Hepatocyte (in vitro differentiated cells): ENCODE measurements around the gene OLFM2. TPM values are rescaled to one million over a fixed set of nuclear protein-coding genes. Genes with fewer than 3 reads are reported as not detected.

Source experiments
- DNase-seq: peaks from one replicate; pipeline ENCODE4 v3.0.0-alpha.2; 2016; ENCODE audit warnings: low spot score
- H2AFZ ChIP-seq: fragments of 200-600 bp; sonication (generic); 2 replicates; pipeline ENCODE4 v1.6.0; 2016; ENCODE audit warnings: antibody characterized with exemption, mild to moderate bottlenecking
- H3K27ac ChIP-seq: fragments of 200-600 bp; sonication (generic); 2 replicates; pipeline ENCODE4 v1.5.1; 2016; ENCODE audit warnings: mild to moderate bottlenecking
- H3K27me3 ChIP-seq: fragments of 200-600 bp; sonication (generic); 2 replicates; pipeline ENCODE4 v1.6.1; 2016
- H3K36me3 ChIP-seq: fragments of 200-600 bp; sonication (generic); replicated peaks from 2 replicates; pipeline ENCODE4 v1.5.1; 2016; ENCODE audit warnings: low read depth; ENCODE audit not compliant: insufficient read depth
- H3K4me1 ChIP-seq: fragments of 200-600 bp; sonication (generic); 2 replicates; pipeline ENCODE4 v1.5.1; 2016; ENCODE audit warnings: mild to moderate bottlenecking, moderate library complexity; ENCODE audit not compliant: insufficient read depth
- H3K4me2 ChIP-seq: fragments of 200-600 bp; sonication (generic); 2 replicates; pipeline ENCODE4 v1.6.0; 2016
- H3K4me3 ChIP-seq: fragments of 200-600 bp; sonication (generic); 2 replicates; pipeline ENCODE4 v1.5.1; 2016; ENCODE audit warnings: mild to moderate bottlenecking
- H3K79me2 ChIP-seq: fragments of 200-600 bp; sonication (generic); 2 replicates; pipeline ENCODE4 v1.6.0; 2017; ENCODE audit warnings: mild to moderate bottlenecking
- H3K9me2 ChIP-seq: fragments of 200-600 bp; sonication (generic); replicated peaks from 2 replicates; pipeline ENCODE4 v1.6.0; 2017; ENCODE audit warnings: mild to moderate bottlenecking; ENCODE audit not compliant: insufficient read depth
- H3K9me3 ChIP-seq: fragments of 200-600 bp; sonication (generic); 2 replicates; pipeline ENCODE4 v1.5.1; 2016; ENCODE audit warnings: low read depth, mild to moderate bottlenecking
- H4K20me1 ChIP-seq: fragments of 200-600 bp; sonication (generic); 2 replicates; pipeline ENCODE4 v1.6.0; 2016; ENCODE audit warnings: mild to moderate bottlenecking; ENCODE audit not compliant: insufficient read depth, poor library complexity, severe bottlenecking
- EZH2 ChIP-seq: fragments of 200-600 bp; sonication (generic); IDR thresholded peaks from 2 replicates; pipeline ENCODE4 v1.6.1; 2016; ENCODE audit warnings: antibody characterized with exemption, mild to moderate bottlenecking, borderline replicate concordance
- EZH2phosphoT487 ChIP-seq: fragments of 200-600 bp; sonication (generic); IDR thresholded peaks from one replicate; pipeline ENCODE4 v1.6.1; 2018; ENCODE audit warnings: antibody characterized with exemption, mild to moderate bottlenecking, low read depth, moderate library complexity; ENCODE audit not compliant: unreplicated experiment, severe bottlenecking
- WGBS: methylation state at CpG from one replicate; pipeline ENCODE4 v1.1.6; 2016; ENCODE audit warnings: low lambda C conversion rate; ENCODE audit errors: missing lambda C conversion rate; 5-methylcytosine and 5-hydroxymethylcytosine counted together
- polyA plus RNA-seq: library from polyadenylated mRNA; unstranded; fragments of >200 nt; fragmentation: Nextera tagmentation; extraction: Ambion mirVana; gene quantifications from 2 replicates; pipeline ENCODE4 v1.2.1, GENCODE V29; 2016
- total RNA-seq: library from RNA; depleted of rRNA; stranded (reverse); fragments of >200 nt; gene quantifications from 2 replicates; pipeline ENCODE4 v1.2.3, GENCODE V29; 2014
- TF ChIP-seq, protein P1 (sequence below): fragments of 200-600 bp; sonication (generic); IDR thresholded peaks from 2 replicates; pipeline ENCODE4 v1.5.1; 2016; ENCODE audit warnings: antibody characterized with exemption, mild to moderate bottlenecking; ENCODE audit not compliant: poor library complexity

The OLFM2 gene
- total and polyA plus RNA-seq, 2 experiments from 2014 or later: 33.1 to 36.5 TPM

DNA sequence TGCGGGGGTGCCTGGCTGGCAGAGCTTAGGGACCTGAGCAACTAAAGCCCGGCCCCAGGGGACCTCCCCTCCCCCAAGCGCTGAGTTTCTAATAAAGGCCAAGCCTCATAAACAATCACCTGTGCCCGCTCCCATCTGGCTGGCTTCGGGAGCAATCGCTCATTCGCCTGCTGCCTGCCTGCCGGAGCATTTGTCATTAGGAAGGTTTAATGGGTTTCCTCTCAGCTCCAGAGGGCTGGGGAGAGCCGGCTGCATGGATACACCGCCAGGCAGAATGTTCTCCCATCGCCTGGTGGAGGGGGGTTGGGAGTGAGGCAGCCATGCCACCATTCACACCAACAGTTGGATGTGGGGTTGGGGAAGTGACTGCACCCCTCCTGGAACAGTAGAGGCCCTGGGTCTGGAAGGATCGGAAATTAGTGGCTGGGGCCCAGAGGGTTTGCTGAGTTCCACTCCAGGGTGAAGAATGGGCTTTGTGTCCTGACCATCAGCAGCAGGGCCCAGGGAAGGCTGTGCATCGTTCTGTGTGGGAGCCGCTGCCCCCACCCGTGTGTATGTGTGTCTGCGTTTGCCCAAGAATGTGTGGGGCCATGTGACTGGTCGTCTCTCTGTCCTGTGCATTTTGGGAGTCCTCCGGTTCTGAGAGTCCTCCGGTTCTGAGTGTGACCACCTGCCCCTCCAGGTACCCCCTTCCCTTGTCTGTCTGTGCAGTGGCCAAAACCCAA is 85.9 kb downstream of the OLFM2 start:
- Histone ChIP-seq H3K9me2 (no peaks in the 10 kb centered on the region), H3K79me2 (no peaks in the 10 kb centered on the region), H3K36me3 (no peaks in the 10 kb centered on the region), H2AFZ (no peak overlapping the region), H3K4me2 (no peak overlapping the region), H3K9me3 (no peaks in the 10 kb centered on the region), H3K27me3 (no peaks in the 10 kb centered on the region), H3K4me3 (no peak overlapping the region), H4K20me1 (no peaks in the 10 kb centered on the region), H3K27ac (no peak overlapping the region), H3K4me1 (no peaks in the 10 kb centered on the region)
- WGBS: 77% methylated on average over 18 of the region's 19 CpGs
- TF ChIP-seq EZH2phosphoT487 (no peak), EZH2 (no peak)
- TF ChIP-seq, protein P1, sequence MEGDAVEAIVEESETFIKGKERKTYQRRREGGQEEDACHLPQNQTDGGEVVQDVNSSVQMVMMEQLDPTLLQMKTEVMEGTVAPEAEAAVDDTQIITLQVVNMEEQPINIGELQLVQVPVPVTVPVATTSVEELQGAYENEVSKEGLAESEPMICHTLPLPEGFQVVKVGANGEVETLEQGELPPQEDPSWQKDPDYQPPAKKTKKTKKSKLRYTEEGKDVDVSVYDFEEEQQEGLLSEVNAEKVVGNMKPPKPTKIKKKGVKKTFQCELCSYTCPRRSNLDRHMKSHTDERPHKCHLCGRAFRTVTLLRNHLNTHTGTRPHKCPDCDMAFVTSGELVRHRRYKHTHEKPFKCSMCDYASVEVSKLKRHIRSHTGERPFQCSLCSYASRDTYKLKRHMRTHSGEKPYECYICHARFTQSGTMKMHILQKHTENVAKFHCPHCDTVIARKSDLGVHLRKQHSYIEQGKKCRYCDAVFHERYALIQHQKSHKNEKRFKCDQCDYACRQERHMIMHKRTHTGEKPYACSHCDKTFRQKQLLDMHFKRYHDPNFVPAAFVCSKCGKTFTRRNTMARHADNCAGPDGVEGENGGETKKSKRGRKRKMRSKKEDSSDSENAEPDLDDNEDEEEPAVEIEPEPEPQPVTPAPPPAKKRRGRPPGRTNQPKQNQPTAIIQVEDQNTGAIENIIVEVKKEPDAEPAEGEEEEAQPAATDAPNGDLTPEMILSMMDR: no peak
- no peak for DNase-seq

DNA sequence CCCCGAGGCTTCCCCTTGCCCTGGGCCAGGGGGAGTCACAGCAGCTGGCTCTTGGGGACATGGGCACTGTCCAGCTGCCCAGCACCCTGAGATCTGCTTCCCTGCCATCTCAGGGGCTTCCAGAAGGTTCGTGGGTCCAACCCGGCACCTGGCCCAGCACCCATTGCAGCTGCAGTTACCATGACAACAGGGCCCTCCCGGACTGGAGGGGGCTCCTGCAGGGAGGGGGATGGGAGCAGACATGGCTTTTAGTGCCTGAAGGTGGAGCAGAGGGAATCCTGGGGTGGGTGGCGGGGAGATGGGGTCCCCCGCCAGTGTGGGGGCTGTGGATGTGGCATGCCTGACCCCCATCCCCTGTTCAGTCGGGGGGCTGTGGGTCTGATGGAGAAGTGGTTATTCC is 86.5 kb downstream of the OLFM2 start:
- no peak overlapping the region for H3K4me3 ChIP-seq
- no peaks in the 10 kb centered on the region for H3K9me3 ChIP-seq
- H3K9me2 ChIP-seq: no peaks in the 10 kb centered on the region
- no peak overlapping the region for H3K4me2 ChIP-seq
- H4K20me1 ChIP-seq: no peaks in the 10 kb centered on the region
- no peaks in the 10 kb centered on the region for H3K27me3 ChIP-seq
- TF ChIP-seq EZH2 (no peak), EZH2phosphoT487 (no peak)
- TF ChIP-seq, protein P1: no peak
- no peak overlapping the region for H2AFZ ChIP-seq
- H3K4me1 ChIP-seq: no peaks in the 10 kb centered on the region
- no peak overlapping the region for H3K27ac ChIP-seq
- no peaks in the 10 kb centered on the region for H3K79me2 ChIP-seq
- no peak for DNase-seq
- no peaks in the 10 kb centered on the region for H3K36me3 ChIP-seq
- 76% methylated on average over 4 of the region's 7 CpGs for WGBS

GRCh38 chr19:9848762-9849161 is 87.6 kb downstream of the OLFM2 start:
- Histone ChIP-seq H3K79me2 (no peaks in the 10 kb centered on the region), H2AFZ (no peak overlapping the region), H4K20me1 (no peaks in the 10 kb centered on the region), H3K4me2 (no peak overlapping the region), H3K27ac (no peak overlapping the region), H3K9me3 (no peaks in the 10 kb centered on the region), H3K9me2 (no peaks in the 10 kb centered on the region), H3K36me3 (no peaks in the 10 kb centered on the region), H3K27me3 (no peaks in the 10 kb centered on the region), H3K4me1 (no peaks in the 10 kb centered on the region), H3K4me3 (no peak overlapping the region)
- WGBS: 94% methylated on average over 23 of the region's 23 CpGs
- DNase-seq: no peak
- TF ChIP-seq, protein P1: no peak
